HG03196 (cell line): ENCODE data around the gene OLFM1.

Experiments
- ATAC-seq: cut with Tn5 transposase; IDR thresholded peaks from one replicate; pipeline ENCODE4 v1.9.1; 2021; ENCODE audit not compliant: unreplicated experiment

The OLFM1 gene

GRCh38 chr9:135087489-135087792 lies at the start of gene OLFM1:
TSS of gene OLFM1 (plus strand) at chr9:135087668. CDS start at chr9:135087990, 322 bp downstream.
- no peak for ATAC-seq

DNA sequence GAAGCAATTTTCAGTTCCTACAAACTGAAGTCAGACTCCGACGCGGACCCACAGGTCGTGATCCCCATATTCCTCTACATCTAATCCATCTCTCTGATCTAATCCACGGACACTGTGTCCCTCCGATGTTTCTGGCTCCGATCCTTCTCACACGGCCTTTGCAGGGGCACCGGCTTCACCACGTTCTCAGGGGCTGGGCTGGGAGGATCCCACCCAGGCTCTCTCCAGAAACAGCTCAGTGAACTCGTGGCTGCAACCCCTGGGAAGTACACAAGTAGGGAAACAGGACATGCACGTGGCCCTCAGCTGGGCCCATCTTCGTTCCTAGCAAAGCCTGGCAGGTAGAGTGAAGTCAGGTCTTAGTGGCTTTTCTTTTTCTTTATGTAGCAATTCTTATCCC lies 49.1 kb upstream of the OLFM1 start:
- ATAC-seq = no peak

- ATAC-seq = no peak
These were observed 48.6 kb upstream of the OLFM1 start for GRCh38 chr9:135038826-135039225.

- no peak for ATAC-seq
These were observed 48.1 kb upstream of the OLFM1 start for GRCh38 chr9:135039266-135039870.

DNA sequence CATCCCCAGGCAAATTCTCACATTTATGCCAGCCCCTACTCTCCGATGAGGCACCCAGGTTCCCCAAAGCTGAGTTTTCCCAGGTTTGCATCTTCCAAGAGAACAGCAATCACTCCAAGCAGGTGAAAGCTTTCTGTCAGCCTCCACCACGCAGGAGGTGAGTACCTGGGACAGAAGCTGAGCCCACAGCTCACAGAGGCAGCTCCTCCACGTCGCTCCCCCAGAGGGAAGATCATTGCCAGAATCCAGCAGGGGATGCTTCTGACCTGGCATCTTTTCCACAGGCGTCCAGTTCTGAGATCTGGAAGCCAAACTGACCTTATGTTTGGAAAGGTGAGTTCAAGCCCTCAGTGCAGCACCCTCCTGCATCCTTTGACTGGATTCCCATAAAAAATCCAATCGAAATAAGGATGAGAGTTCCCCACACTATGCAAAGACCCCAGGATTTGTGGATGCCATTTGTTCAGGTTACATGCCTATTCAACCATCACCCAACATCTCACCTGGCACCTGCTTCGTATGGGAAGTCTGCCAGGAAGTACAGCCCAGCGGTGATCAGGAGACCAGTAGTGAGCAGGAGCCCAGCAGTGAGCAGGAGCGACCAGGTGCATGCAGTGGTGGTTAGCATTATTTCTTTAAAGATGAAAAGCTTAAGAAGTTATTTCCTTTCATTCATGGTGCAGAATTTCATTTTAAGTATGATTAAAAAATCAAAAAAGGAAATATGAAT lies 47.4 kb upstream of the OLFM1 start:
- ATAC-seq = no peak

- ATAC-seq = no peak
These were observed 46.6 kb upstream of the OLFM1 start for GRCh38 chr9:135040892-135041291.

DNA sequence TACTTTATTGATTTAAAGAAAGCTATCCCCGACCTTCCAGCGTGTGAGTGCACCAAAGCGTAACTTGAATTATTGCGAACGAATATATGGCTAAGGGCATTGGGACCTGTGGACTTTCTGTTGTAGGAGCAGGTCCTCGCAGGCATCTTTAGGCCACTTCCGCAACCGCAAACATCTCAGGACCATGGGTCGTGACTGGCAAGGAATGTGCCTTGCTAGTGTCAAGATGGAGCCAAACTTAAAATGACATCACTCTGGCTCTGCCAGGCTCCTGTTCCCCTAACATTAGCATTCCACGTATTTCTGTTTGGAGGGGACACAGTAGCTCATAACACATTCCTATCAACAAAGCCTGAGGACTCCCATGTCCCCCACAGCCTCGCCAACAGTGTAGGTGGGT lies 44.1 kb upstream of the OLFM1 start:
- ATAC-seq = no peak

DNA sequence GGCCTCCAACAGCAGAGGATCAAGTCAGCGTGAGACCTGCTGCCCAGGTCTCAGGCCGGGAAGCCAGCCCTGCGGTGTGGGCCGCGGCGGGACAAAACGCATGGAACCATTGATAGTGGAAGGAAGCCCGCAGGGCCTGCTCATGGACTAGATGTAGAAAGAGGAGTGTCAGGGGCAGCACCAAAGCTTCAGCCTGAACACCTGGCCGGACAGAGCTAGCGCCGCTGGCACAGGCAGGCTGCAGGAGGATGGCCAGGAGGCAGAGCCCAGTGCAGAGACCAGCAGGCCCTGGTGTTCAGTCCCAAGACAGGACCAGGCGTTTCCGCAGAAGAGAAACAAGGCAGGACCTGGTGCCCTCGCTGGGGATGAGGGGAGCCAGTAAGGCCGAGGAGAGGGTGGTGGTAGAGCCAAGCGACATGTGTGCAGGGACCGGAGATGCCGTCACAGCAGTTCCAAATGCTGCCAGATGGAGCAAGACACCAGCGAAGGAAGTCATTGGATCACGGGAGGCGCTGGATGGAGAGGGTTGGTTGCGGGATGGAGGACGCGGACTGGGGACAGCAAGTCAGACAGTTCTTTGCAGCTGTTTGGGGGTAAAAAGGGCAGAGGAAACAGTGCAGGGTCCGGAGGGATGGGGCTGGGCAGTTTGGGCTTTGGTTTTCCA lies 42.1 kb upstream of the OLFM1 start:
- no peak for ATAC-seq

- ATAC-seq = no peak
These were observed 41.3 kb upstream of the OLFM1 start for GRCh38 chr9:135045928-135046738.

DNA sequence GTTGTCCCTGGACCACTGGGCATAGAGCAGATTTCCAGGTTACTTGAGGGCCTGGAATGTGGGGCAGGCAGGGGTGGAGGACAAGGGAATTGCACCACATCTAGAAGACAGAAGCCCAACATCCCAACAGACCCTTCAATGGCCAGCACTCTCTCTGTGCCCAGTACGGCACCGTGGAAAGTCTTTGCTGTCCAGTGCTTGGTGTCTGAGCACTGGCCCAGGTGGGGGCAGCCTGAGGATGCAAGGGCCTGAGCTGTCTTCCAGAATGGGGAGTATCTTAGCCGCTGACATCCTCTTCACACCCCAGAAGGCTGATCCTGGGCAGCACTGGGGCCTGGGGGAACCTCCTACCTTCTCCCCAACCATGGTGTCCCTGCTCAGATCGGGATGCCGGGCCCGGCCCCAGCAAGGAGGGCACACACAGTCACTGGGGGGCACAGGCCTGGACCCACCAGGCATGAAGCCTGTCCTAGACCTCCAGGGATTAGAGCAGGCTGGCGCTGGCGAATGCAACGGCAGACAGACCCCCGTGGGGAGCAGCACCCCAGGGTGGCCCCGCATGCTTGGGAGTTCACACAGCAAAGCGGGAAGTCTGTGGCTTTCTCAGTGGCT lies 40.6 kb upstream of the OLFM1 start:
- ATAC-seq = no peak

DNA sequence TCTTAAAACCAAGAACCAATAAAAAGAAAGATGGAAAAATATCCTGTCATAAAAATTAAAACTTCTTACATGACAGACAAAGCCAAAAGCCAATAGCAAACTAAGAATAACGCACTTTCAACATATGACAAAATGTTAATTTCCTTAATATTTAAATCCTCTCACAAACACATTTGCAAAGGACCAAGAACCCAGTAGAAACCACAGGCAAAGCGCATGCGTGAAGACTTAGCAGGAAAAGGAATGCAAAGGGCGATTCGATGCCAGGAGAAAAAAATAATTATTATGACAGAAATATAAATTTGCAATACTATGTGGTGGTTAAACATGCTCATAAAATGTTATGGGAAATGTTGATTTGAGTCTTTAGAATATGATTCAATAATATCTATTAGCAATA lies 39.9 kb upstream of the OLFM1 start:
- no peak for ATAC-seq

DNA sequence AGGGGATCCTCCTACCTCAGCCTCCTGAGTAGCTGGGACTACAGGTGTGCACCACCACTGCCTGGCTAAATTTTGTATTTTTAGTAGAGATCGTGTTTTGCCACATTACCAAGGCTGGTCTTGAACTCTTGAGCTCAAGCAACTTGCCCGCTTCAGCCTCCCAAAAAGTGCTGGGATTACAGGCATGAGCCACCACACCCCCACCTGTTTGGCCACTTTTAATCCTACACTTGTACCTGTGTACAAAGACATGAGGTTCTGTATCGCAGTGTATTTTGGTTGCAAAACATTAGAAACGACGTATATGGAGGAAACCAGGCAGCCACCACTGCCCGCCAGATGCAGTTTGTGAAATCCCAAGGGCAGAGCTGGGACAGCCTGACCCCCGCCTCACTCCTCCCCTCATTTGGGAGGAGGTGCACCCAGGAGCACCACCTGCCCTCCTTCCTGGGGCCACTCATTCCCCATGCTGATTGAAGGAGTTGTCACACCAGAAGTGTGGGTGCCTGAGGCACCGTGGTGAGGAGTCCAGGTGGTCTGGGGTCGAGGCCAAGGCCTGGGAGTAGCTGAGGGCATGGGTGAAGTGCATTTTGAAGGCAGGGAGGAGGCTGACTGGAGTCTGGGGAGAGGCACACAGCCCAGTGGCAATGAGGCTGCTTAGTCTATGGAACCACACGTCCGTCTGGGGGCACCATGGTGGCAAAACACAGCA lies 39.3 kb upstream of the OLFM1 start:
- no peak for ATAC-seq

GRCh38 chr9:135048758-135049444 lies 38.6 kb upstream of the OLFM1 start:
- ATAC-seq = no peak

- ATAC-seq = no peak
These were observed 38.0 kb upstream of the OLFM1 start for GRCh38 chr9:135049460-135049859.

DNA sequence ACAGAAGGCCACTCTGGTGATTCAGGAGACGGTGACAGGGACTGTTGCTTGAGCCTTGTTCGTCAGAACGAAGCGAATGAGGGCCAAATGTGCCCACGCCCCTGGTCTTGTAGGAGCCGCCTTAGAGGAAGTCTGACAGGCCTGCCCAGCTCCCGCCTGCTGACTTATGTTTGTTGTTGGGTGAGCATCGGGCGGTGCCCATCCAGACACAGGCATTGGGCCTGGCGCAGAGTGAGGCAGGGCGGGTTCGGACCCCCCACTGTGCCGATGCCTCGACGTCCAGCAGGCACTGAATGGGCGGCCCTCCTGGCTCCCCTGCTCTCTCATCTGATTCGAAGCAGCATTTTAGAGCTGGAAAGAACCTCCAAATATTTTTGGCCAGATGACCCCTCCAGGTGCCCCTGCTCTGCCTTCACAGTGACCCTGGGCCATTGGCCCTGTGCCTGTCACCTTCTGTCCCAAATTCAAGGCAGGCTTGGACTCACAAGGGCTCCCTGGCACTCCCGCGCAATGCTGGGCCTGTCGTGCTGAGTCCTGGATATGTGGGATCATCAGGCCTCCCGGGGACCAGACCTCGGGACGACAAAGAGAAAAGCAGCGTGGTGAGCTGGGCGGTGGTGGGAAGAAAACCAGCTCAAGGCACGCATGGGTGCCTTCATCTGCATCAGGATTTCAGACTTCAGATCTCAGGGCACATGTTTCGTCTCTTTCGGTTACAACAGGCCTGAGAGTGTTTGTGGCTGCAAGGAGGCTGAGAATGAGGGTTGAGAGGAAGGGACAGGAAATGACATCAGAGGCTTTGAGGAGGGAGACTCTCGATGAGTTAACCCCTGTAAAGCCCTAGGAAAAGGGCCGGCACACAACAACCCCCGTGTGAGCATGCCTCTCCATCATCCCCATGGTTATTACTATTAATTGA lies 37.1 kb upstream of the OLFM1 start:
- ATAC-seq = no peak

GRCh38 chr9:135051316-135052038 lies 36.0 kb upstream of the OLFM1 start:
- ATAC-seq = no peak

DNA sequence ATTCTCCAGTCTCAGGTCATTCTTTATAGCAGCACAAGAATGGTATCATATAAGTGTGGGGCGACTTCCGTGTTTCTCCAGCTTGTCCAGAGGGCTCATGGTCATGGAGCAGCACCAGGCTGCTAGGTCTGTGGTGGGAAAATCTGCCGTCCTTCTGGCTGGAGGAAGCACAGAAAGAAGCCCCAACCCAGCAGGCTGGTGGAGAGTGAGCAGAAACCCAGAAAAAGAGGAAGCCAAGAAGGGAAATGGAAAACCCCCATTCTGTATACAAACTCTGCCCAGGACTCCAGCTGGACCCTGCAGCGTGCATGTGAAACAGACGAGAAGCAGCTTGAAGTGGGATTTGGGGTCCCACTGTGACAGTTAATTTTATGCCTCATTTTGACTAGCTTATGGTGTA lies 34.3 kb upstream of the OLFM1 start:
- no peak for ATAC-seq

GRCh38 chr9:135055181-135055580 lies 32.3 kb upstream of the OLFM1 start:
- no peak for ATAC-seq
